H9 (cell line): ENCODE results near the gene ZNF783. TPM values are rescaled to one million over a fixed set of nuclear protein-coding genes. Genes with fewer than 3 reads are reported as not detected.

Source experiments
- DNase-seq: peaks from one replicate; pipeline ENCODE4 v3.0.0-alpha.2; 2017
- H2AFZ ChIP-seq: one replicate; pipeline ENCODE4 v1.6.1; 2013; ENCODE audit warnings: mild to moderate bottlenecking, low read length, control low read depth, moderate library complexity
- H2AK5ac ChIP-seq: 2 replicates; pipeline ENCODE4 v1.6.1; 2013; ENCODE audit warnings: low read length, control low read depth, mixed read lengths; ENCODE audit not compliant: insufficient read length
- H2BK120ac ChIP-seq: one replicate; pipeline ENCODE4 v1.6.1; 2013; ENCODE audit warnings: low read depth, mild to moderate bottlenecking, low read length, control low read depth, inconsistent platforms; ENCODE audit not compliant: poor library complexity, severe bottlenecking
- H2BK12ac ChIP-seq: 2 replicates; pipeline ENCODE4 v1.6.1; 2013; ENCODE audit warnings: low read length, control low read depth, mixed read lengths, low read depth; ENCODE audit not compliant: insufficient read length
- H2BK15ac ChIP-seq: 2 replicates; pipeline ENCODE4 v1.6.1; 2013; ENCODE audit warnings: low read depth, low read length, control low read depth
- H2BK20ac ChIP-seq: one replicate; pipeline ENCODE4 v1.6.1; 2013; ENCODE audit warnings: low read depth, mild to moderate bottlenecking, low read length, control low read depth, inconsistent platforms; ENCODE audit not compliant: poor library complexity, severe bottlenecking
- H2BK5ac ChIP-seq: 2 replicates; pipeline ENCODE4 v1.6.1; 2013; ENCODE audit warnings: low read length, control low read depth, mixed read lengths; ENCODE audit not compliant: insufficient read length
- H3K14ac ChIP-seq: 2 replicates; pipeline ENCODE4 v1.6.1; 2013; ENCODE audit warnings: low read length, control low read depth; ENCODE audit not compliant: insufficient read depth
- H3K18ac ChIP-seq: 2 replicates; pipeline ENCODE4 v1.6.1; 2013; ENCODE audit warnings: low read depth, mild to moderate bottlenecking, mixed read lengths, low read length, control low read depth; ENCODE audit not compliant: insufficient read length
- H3K23ac ChIP-seq: 2 replicates; pipeline ENCODE4 v1.6.1; 2013; ENCODE audit warnings: low read length, control low read depth, mixed read lengths, low read depth; ENCODE audit not compliant: insufficient read length
- H3K23me2 ChIP-seq: 2 replicates; pipeline ENCODE4 v1.6.1; 2013; ENCODE audit warnings: low read depth, mild to moderate bottlenecking, mixed read lengths, low read length, control low read depth; ENCODE audit not compliant: insufficient read length, poor library complexity, severe bottlenecking
- H3K27ac ChIP-seq: 2 replicates; pipeline ENCODE4 v1.5.1; 2013; ENCODE audit warnings: low read length, control low read depth, mixed read lengths, low read depth; ENCODE audit not compliant: insufficient read length
- H3K27me3 ChIP-seq: 2 replicates; pipeline ENCODE4 v1.6.1; 2013; ENCODE audit warnings: low read length, control low read depth, inconsistent platforms; ENCODE audit not compliant: insufficient read depth
- H3K4ac ChIP-seq: 2 replicates; pipeline ENCODE4 v1.6.1; 2013; ENCODE audit warnings: low read depth, mild to moderate bottlenecking, control low read depth, inconsistent platforms, low read length, moderate library complexity
- H3K4me1 ChIP-seq: 2 replicates; pipeline ENCODE4 v1.6.1; 2013; ENCODE audit warnings: low read length, control low read depth, inconsistent platforms; ENCODE audit not compliant: insufficient read depth
- H3K4me2 ChIP-seq: 2 replicates; pipeline ENCODE4 v1.6.1; 2013; ENCODE audit warnings: low read length, control low read depth, mixed read lengths; ENCODE audit not compliant: insufficient read length, insufficient read depth
- H3K56ac ChIP-seq: 2 replicates; pipeline ENCODE4 v1.6.1; 2013; ENCODE audit warnings: low read depth, mild to moderate bottlenecking, mixed read lengths, low read length, control low read depth; ENCODE audit not compliant: insufficient read length
- H3K79me1 ChIP-seq: 2 replicates; pipeline ENCODE4 v1.6.1; 2013; ENCODE audit warnings: low read depth, mild to moderate bottlenecking, moderate library complexity, low read length, control low read depth, inconsistent platforms; ENCODE audit not compliant: insufficient read depth, poor library complexity, severe bottlenecking
- H3K79me2 ChIP-seq: 2 replicates; pipeline ENCODE4 v1.6.1; 2013; ENCODE audit warnings: low read length, control low read depth, inconsistent platforms; ENCODE audit not compliant: insufficient read depth
- H3K9ac ChIP-seq: 2 replicates; pipeline ENCODE4 v1.6.1; 2013; ENCODE audit warnings: low read length, control low read depth, mixed read lengths; ENCODE audit not compliant: insufficient read length; ENCODE audit errors: extremely low read depth
- H3K9me3 ChIP-seq: one replicate; pipeline ENCODE4 v1.6.1; 2013; ENCODE audit warnings: low read depth, low read length, inconsistent platforms; ENCODE audit not compliant: control insufficient read depth
- H3T11ph ChIP-seq: one replicate; pipeline ENCODE4 v1.6.1; 2013; ENCODE audit warnings: mild to moderate bottlenecking, low read length, control low read depth, inconsistent platforms
- H4K20me1 ChIP-seq: one replicate; pipeline ENCODE4 v1.6.1; 2013; ENCODE audit not compliant: control insufficient read depth, insufficient read length, insufficient read depth
- H4K5ac ChIP-seq: 2 replicates; pipeline ENCODE4 v1.6.1; 2013; ENCODE audit warnings: low read depth, mild to moderate bottlenecking, mixed read lengths, low read length, control low read depth; ENCODE audit not compliant: insufficient read length
- H4K8ac ChIP-seq: replicated peaks from 2 replicates; pipeline ENCODE4 v1.6.1; 2013; ENCODE audit warnings: low read length, control low read depth, mixed read lengths, low read depth; ENCODE audit not compliant: insufficient read length
- H4K91ac ChIP-seq: 2 replicates; pipeline ENCODE4 v1.6.1; 2013; ENCODE audit warnings: low read depth, mild to moderate bottlenecking, moderate library complexity, mixed read lengths, low read length, control low read depth; ENCODE audit not compliant: insufficient read length
- H3K27ac Mint-ChIP-seq, 3 experiments: 2 replicates in 2 of 3; 3 replicates in 1 of 3; pipeline ENCODE4 v1.8.0; 2020 to 2021; ENCODE audit warnings: mixed read lengths in 3 of 3, mild to moderate bottlenecking in 1 of 3, moderate library complexity in 1 of 3
- H3K27me3 Mint-ChIP-seq: 2 replicates; pipeline ENCODE4 v1.8.0; 2021; ENCODE audit warnings: low read depth, mild to moderate bottlenecking, moderate library complexity, mixed read lengths
- H3K36me3 Mint-ChIP-seq, 3 experiments: 2 replicates in 2 of 3; 3 replicates in 1 of 3; pipeline ENCODE4 v1.8.0; 2020 to 2021; ENCODE audit warnings: low read depth in 3 of 3, mixed read lengths in 3 of 3; ENCODE audit not compliant: insufficient read depth in 1 of 3
- H3K4me1 Mint-ChIP-seq, 2 experiments: 2 replicates each; pipeline ENCODE4 v1.8.0; 2020; ENCODE audit warnings: mixed read lengths in 2 of 2
- H3K4me3 Mint-ChIP-seq, 2 experiments: 2 replicates in 1 of 2; 3 replicates in 1 of 2; pipeline ENCODE4 v1.8.0; 2020 to 2021; ENCODE audit warnings: mild to moderate bottlenecking in 2 of 2, mixed read lengths in 2 of 2, moderate library complexity in 1 of 2
- H3K9me3 Mint-ChIP-seq, 2 experiments: 2 replicates in 1 of 2; 3 replicates in 1 of 2; pipeline ENCODE4 v1.8.0; 2020; ENCODE audit warnings: mild to moderate bottlenecking in 2 of 2, mixed read lengths in 2 of 2, moderate library complexity in 1 of 2
- CTCF ChIP-seq: fragments of 200-600 bp; sonication (generic); conservative IDR thresholded peaks from 3 replicates; pipeline ENCODE4 v1.8.0; 2021; ENCODE audit warnings: antibody characterized with exemption, mild to moderate bottlenecking
- WGBS: extraction: QIAGEN DNeasy Blood & Tissue Kit; methylation state at CpG from one replicate; pipeline ENCODE4 v1.1.7; 2013; ENCODE audit warnings: missing lambda C conversion rate, low lambda C conversion rate, mixed read lengths; ENCODE audit not compliant: insufficient read length; ENCODE audit errors: extremely low coverage; 5-methylcytosine and 5-hydroxymethylcytosine counted together
- total RNA-seq: library from RNA; stranded (reverse); gene quantifications from 2 replicates; pipeline ENCODE4 v1.2.1, GENCODE V29; 2021

The ZNF783 gene
- total RNA-seq, 1 experiment from 2014 or later: 13.6 TPM

GRCh38 chr7:149256568-149256967 lies 5.4 kb upstream of the ZNF783 start:
- H2BK120ac ChIP-seq: no peak overlapping the region
- no peak for DNase-seq
- no peaks in the 10 kb centered on the region for H3K4me1 ChIP-seq
- no peaks in the 10 kb centered on the region for H3K23me2 ChIP-seq
- TF ChIP-seq CTCF: no peak
- H3K14ac ChIP-seq: no peak overlapping the region
- H2BK20ac ChIP-seq: no peak overlapping the region
- no peak overlapping the region for H4K8ac ChIP-seq
- H3K36me3 Mint-ChIP-seq: peaks cover 18 to 41% (median 39%) of the 10 kb centered on the region in 3 experiments; a peak in 6 of 7 replicates
- no peak overlapping the region for H2BK5ac ChIP-seq
- H4K5ac ChIP-seq: no peak overlapping the region
- H3K27me3 ChIP-seq: no peaks in the 10 kb centered on the region
- peaks cover 0 to 6% of the 10 kb centered on the region in 2 experiments; a peak in 2 of 4 replicates for H3K4me1 Mint-ChIP-seq
- H3K23ac ChIP-seq: no peak overlapping the region
- no peak overlapping the region for H3K27ac Mint-ChIP-seq
- H3K9ac ChIP-seq: no peak overlapping the region
- no peak overlapping the region for H3K4me2 ChIP-seq
- no peak overlapping the region for H3K4me3 Mint-ChIP-seq
- H2AK5ac ChIP-seq: no peak overlapping the region
- H3K79me1 ChIP-seq: no peaks in the 10 kb centered on the region
- H2BK15ac ChIP-seq: no peak overlapping the region
- H2AFZ ChIP-seq: no peak overlapping the region
- H3K9me3 ChIP-seq: no peaks in the 10 kb centered on the region
- peaks cover 5% of the 10 kb centered on the region for H3K27me3 Mint-ChIP-seq
- WGBS: no CpG with 5 or more reads among the region's 4 CpGs
- no peak overlapping the region for H3K4ac ChIP-seq
- H3K18ac ChIP-seq: no peak overlapping the region
- no peak overlapping the region for H3T11ph ChIP-seq
- no peak overlapping the region for H4K91ac ChIP-seq
- H2BK12ac ChIP-seq: no peak overlapping the region
- H4K20me1 ChIP-seq: no peaks in the 10 kb centered on the region
- no peaks in the 10 kb centered on the region for H3K79me2 ChIP-seq
- H3K9me3 Mint-ChIP-seq: no peaks in the 10 kb centered on the region
- no peak overlapping the region for H3K27ac ChIP-seq
- H3K56ac ChIP-seq: no peak overlapping the region
